GM18873 (cell line): ENCODE measurements around the gene ARL6IP6.
"Not testable (repeated sequence)": the region's sequence is repeated elsewhere in the genome, so short reads cannot be mapped to it uniquely, and the experiment has no call there.

Source experiments
- ATAC-seq: cut with Tn5 transposase; IDR thresholded peaks from one replicate; pipeline ENCODE4 v1.9.1; 2021; ENCODE audit warnings: mild to moderate bottlenecking, moderate library complexity, moderate number of reproducible peaks; ENCODE audit not compliant: unreplicated experiment, low FRiP score

Gene ARL6IP6

DNA sequence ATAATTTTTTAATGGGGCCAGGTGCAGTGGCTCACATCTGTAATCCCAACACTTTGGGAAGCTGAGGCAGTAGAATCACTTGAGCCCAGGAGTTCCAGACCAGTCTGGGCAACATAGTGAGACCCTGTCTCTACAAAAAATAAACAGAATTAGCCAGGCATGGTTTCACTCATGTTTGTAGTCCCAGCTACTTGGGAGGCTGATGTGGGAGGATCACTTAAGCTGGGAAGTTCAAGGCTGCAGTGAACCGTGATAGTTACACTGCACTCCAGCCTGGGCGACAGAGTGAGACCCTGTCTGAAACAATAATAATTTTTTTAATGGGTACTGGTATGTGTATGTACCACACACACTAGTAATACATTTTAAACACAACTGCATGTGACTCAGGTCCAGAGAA lies 2.4 kb downstream of the ARL6IP6 start:
- ATAC-seq: no peak

DNA sequence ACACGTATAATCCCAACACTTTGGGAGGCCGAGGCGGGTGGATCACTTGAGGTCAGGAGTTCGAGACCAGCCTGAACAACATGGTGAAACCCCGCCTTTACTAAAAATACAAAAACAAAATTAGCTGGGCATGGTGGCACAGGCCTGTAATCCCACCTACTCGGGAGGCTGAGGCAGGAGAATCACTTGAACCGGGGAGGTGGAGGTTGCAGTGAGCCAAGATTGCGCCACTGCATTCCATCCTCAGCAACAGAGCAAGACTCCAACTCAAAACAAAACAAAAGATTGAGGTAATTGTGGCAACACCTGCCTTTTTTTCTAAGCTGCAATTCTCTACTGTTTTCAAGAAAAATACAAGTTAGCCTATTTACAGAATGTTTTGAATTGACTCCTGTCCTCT lies 4.2 kb downstream of the ARL6IP6 start:
- not testable (repeated sequence) for ATAC-seq

DNA sequence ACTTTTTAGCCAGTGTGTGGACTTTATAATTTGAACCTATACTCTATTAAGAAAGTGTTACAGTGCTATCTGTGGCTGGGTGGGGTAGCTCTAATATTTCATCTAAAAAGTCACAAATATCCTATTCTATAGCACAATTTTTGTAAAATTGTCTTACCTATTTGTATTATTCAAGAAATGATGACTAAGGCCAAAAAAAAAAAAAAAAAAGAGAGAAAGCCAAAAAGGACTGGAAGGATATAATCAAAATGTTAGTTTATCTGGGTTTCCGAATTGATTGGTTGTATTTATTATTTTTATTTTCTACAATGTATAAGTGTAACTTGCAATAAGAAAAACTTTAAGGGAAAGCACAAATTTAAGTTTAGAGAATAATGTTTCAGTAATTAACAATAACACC lies 5.5 kb downstream of the ARL6IP6 start:
- ATAC-seq: no peak

DNA sequence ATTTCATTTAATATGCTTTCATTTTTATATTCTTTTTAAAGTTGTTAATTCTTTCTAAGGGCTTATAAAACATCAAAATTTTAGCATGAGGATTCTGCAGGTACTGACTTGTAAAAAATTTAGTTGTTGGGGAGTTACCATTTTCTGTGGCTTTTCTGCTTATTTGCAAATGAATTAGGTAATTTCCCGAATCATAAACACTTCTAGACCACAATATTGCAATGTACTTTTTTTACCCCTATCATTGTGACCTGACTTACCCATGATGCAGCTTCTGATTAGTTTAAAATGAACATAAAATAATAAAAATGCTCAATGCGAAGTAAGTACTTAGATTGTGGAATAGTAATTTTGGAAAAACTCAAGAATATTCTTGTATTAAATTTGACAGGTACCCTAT lies 11.4 kb downstream of the ARL6IP6 start:
- ATAC-seq: no peak

DNA sequence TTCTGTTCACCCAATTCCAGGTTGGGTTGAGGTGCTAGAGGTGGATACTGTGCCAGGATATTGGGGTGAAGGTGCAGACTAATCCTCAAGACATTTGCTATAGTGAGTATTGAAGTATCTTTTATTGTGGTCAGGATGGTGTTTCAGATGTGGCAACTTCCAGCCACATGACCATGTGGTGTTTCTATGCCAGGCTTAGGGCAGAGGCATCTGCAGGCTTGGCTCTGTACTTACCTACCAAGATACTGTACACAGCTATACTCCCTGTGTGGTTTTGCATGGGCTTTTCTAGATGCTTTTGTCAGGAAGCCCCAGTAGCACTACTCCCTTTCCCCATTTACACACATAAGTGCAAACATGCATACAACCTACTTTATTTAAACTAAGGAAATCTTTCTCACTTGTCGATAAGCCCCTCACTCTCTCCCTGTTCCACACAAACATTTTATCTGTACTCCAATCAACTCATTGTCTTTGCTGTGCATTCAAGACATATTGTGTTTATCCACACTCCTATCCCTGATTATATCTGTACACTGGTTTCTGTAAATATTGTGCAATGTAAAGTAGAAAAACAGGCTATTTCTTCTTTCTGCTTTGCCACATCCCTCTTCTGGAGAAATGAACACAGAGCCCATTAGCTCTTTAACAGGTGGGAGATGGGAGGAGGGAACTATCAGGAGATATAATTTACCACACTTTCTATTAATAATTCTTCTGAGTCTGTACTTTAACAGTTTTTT lies 12.3 kb downstream of the ARL6IP6 start:
- ATAC-seq: peak; percentile 72

DNA sequence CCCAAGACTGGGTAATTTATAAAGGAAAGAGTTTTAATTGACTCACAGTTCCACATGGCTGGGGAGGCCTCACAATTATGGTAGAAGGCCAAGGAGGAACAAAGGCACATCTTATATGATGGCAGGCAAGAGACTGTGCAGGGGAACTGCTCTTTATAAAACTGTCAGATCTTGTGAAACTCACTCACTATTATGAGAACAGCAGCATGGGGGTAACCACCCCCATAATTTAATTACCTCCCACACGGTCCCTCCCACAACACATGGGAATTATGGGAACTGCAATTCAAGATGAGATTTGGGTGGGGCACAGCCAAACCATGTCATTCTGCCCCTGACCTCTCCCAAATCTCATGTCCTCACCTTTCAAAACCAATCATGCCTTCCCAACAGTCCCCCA lies 19.1 kb downstream of the ARL6IP6 start:
- not testable (repeated sequence) for ATAC-seq

DNA sequence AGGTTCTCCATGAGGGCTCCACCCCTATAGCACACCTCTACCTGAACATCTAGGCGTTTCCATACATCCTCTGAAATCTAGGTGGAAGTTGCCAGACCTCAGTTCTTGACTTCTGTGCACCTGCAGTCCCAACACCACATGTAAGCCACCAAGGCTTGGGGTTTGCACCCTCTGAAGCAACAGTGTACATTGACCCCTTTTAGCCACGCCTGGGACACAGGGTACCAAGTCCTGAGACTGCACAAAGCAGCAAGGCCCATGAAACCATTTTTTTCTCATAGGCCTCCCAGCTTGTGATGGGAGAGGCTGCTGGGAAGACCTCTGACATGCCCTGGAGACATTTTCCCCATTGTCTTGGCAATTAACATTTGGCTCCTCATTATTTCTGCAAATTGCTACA lies 20.0 kb downstream of the ARL6IP6 start:
- ATAC-seq: no peak

DNA sequence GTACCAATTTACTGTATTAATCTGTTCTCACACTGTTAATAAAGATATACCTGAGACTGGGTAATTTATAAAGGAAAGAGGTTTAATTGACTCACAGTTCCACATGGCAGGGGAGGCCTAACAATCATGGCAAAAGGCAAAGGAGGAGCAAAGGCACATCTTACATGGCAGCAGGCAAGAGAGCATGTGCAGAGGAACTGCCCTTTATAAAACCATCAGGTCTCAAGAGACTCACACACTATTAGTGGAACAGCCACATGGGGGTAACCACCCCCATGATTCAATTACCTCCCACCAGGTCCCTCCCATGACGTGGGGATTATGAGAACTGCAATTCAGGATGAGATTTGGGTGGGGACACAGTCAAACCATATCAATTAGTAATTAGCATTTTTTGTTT lies 21.3 kb downstream of the ARL6IP6 start:
- ATAC-seq: not testable (repeated sequence)

DNA sequence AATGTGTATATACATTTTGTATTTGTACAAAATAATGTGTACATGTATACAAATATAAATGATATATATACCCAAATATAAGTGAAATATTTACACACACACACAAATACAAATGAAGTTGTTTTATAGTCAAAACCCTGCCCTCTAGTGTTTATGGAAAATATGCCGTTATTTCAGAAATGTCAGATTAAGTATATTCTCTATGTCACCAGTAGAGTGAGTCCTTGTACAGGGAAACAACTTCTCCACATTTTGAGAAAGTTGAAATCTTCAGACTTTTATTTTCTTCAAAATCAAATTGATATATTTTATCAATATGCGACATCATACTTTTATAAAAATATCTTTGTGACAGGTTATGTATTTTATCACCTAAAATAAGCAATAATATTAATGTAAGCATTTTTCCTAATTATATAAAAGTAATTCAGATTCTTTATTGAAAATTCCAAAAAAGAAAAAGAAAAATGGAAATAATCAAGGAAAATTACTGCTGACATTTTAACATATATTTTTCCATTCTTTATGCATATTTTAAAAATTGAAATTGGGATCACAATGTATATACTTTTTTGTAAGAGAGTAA lies 22.4 kb downstream of the ARL6IP6 start:
- ATAC-seq: peak; percentile 74

DNA sequence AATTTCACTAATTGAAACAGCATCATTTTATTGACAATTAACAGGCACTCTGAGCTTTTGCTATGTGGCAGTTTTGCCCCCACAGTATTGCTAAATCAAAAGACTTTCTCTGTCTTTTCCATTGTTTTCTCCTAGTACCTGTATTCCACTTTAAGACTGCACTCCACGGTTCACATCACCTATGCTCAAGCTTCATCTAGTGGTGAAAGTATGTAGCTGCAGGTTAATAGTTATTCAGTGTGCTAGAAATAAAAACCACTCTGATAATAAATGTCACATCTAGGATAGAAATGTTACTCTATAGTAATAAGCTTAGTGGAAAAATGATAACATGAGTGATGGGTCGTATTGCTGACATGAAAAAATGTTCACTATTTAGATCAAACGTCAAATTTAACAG lies 24.6 kb downstream of the ARL6IP6 start:
- no peak for ATAC-seq

DNA sequence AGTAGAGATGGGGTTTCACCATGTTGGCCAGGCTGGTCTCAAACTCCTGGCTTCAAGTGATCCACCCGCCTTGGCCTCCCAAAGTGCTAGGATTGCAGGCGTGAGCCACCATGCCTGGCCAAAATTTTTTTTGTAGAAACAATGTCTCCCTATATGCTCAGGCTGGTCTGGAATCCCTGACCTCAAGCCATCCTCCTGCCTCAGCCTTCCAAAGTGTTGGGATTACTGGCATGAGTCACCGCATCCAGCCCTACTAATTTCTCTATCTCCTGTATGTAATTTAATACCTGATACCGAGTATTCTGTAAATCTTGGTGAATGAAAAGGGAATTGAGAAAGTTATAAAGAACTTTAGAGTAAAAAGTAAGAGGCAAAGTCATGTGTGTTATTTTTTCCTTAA lies 29.3 kb downstream of the ARL6IP6 start:
- ATAC-seq: not testable (repeated sequence)

DNA sequence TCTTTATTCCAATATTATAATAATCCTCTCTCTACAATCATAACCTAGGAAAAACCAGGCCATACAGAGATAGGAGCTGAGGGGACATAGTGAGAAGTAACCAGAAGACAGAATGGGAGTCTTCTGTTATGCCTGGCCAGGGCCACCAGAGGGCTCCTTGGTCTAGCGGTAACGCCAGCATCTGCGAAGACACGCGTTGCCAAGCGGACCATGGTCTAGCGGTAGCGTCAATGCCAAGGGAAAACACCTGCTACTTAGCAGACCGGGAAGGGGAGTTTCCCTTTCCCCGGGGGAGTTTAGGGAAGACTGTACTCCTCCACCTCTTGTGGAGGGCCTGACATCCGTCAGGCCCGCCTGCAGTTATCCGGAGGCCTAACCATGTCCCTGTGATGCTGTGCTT lies 36.6 kb downstream of the ARL6IP6 start:
- no peak for ATAC-seq

DNA sequence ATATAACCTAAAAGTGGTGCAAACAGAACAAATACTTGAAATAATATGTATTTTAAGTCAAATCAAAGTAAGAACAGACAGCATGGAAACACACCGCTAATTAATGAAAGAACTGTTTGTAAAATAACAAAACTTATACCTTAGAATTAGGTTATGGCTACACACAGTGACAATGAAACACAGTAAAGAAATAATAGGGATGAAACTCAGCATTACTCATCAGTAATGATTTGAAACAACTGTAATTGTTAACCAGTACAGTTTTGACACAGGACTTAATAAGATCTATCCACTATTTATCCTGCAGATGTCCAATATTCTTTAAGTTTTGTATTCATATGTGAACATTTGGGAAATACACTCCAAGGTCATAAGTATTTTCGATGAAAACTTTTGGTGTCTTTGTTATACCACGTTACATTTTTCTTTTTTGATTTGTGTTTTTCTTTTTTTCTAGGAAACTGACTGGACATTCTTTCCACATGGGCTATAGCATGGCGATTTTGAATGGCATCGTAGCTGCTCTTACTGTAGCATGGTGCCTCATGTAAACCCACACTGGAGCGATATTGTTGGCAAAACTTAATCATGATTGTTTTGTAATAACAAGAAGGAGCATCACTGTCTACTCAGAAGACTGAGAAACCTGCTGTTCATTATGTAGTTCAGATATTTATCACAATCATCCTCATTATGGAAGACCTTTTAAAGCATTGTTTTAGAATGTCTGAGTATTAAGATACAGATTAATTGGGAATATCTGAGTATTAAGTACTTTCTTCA lies 41.1 kb downstream of the ARL6IP6 start:
- ATAC-seq: no peak

DNA sequence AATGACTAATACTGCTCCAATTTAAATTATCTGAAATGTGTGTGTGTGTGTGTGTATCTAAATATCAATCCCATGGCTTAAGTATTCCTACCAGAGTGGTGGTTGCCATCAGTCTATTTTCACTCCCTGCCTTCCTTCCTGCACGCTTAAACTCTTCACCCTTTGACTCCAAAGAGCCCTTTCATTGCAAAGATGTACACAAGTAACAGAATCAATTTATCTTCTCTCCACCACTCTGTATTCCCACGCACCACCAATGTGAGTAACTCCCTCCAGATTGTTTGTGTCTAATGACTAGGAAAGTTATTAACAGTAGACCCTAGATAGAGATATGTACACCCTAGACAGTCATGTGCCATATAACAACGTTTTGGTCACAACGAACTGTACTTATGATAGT lies 42.8 kb downstream of the ARL6IP6 start:
- ATAC-seq: no peak

DNA sequence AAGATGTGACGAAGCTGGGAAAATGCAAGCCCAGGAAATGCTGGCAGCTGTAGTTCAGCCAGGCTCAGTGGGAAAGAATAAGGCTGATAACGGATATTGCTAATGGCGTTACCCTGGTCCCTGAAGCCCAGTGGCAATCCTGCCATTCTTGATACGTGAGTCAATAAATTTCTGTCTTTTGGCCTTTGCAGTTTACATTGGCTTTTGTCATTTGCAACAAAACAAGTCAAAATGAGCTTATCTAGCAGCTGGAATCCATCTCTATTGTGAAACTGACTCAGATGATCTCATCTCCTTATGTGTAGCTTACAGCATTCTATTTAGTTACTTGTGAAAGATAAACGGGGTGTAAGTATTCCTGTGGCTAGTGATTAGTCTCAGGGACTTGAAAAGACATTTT lies 43.8 kb downstream of the ARL6IP6 start:
- ATAC-seq: no peak

DNA sequence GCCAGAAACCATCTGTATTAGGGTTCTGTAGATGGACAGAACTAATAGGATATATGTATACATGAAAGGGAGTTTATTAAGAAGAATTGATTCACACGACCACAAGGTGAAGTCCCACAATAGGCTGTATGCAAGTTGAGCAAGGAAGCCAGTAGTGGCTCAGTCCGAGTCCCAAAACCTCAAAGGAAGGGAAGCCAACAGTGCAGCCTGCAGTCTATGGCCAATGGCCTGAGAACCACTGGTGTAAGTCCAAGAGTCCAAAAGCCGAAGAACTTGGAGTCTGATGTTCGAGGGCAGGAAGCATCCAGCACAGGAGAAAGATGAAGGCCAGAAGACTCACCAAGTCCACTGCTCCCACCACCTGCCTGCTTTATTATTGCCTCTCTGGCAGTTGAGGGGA lies 44.8 kb downstream of the ARL6IP6 start:
- ATAC-seq: not testable (repeated sequence)

DNA sequence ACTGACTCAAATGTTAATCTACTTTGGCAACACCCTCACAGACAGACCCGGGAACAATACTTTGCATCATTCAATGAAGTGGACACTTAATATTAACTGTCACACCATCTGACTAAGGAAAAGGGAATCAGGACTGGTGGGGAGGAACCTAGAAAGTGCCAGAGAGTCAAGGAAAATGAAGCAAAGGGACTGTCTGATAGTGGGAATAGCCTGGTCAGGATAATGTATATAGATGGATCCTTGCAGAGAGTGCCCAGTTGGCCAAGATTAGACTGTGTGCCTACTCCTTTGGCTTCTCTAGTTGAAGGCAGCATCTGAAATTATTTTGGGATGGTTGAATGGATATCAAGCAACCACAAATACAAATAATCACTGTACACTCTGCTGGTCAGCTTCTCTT lies 45.2 kb downstream of the ARL6IP6 start:
- no peak for ATAC-seq

DNA sequence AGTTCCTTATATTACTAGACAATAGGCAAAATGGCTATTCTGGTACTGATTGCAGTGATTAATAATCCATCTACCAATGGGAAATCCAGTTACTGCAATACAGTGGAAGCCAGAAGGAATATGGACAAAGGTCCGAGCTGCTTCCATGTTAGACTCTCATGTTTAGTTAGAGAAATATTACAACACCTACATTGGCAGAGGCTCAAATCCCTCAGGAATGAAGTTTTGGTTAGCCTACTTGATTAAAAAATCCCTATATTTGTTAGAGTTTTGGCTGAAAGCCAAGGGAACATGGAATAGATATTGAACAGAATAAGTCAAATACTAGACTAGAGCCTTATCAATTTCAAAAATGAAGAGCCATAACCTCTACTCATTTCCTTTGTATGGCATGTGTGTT lies 48.5 kb downstream of the ARL6IP6 start:
- ATAC-seq: no peak

DNA sequence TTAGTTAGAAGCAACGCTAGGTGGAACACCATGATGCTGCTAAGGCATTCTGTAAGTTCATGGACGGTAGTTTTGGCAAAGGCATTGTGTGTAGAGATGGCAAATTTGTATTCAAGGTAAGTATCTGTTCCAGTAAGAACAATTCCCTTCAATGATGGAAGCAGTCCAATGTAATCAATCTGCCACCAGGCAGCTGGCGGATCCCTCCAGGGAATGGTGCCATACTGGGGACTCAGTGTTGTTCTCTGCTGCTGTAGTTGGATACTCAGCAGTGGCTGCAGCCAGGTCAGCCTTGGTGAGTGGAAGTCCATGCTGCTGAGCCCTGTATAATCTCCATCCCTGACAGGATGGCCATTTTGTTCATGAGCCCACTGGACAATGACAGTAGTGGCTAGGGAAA lies 62.8 kb downstream of the ARL6IP6 start:
- ATAC-seq: no peak

DNA sequence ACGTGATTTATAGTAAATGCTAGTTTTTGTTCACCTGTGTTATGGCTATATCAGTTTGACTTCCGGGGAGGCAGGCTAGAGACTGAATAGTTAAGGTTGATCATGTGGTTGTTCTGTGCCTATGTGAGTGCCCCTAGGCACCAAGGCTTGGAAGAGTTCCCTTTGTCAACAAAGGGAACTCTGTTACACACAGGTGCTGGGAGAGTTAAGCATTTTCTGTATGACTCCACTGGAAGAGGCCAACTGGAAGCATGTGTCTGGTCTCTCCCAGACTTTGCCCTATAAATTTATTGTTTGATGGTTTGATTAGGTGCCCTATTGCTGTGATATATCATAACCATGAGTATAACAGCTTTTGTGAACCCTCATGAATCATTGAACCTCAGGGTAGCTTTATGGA lies 63.8 kb downstream of the ARL6IP6 start:
- no peak for ATAC-seq

DNA sequence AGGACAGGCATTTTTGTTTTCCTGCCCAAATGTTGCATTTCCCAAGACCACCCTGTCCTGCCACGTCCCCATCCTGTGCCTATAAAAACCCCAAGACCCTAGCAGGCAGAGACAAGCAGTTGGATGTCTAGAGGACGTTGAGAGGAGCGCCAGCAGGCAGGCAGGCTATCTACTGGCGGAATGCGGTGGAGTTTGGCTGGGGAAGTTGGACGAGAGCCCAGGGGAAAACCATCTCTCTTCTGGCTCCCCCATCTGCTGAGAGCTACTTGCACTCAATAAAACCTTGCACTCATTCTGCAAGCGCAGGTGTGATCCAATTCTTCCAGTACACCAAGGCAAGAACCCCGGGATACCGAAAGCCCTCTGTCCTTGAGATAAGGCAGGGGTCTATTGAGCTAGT lies 72.5 kb downstream of the ARL6IP6 start:
- ATAC-seq: no peak

DNA sequence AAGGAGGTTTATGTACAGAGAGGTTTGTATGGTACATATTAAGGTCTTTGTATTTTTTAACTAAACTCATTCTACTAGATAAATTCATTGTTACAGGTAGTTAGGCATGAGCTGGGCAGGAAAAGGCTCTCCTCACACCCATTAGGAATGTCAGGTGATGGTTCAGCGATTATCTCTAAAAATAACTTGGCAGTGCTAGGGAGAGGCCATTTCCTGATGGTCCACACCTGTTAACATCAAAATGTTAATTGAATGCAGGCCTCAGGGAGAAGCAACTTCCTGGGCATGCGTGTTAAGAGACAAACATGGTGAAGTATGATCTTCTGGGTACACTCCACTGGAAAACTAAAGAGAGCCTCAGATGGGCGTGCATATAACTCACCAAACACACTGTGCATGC lies 73.6 kb downstream of the ARL6IP6 start:
- ATAC-seq: no peak
